Vagina (tissue), 2 donors: ENCODE measurements around the gene DHX35.

Experiments
- CTCF ChIP-seq, 3 experiments: fragments of 450-650 bp in 2 of 3; fragments of 200-600 bp in 1 of 3; sonication (generic) in 1 of 3; IDR thresholded peaks; one replicate each; pipeline ENCODE4 v1.5.1; 2017 to 2019; ENCODE audit warnings: antibody characterized with exemption in 3 of 3, mild to moderate bottlenecking in 2 of 3, moderate library complexity in 2 of 3
- POLR2A ChIP-seq, 2 donors: fragments of 450-650 bp; IDR thresholded peaks; one replicate each; pipeline ENCODE4 v1.6.1; 2017; ENCODE audit warnings: antibody characterized with exemption in 2 of 2, mild to moderate bottlenecking in 2 of 2, moderate library complexity in 2 of 2
- POLR2AphosphoS5 ChIP-seq, 2 donors: sonication (generic); formaldehyde crosslinking; IDR thresholded peaks; one replicate each; pipeline ENCODE4 v1.9.0; 2017; ENCODE audit warnings: antibody characterized with exemption in 2 of 2, mild to moderate bottlenecking in 2 of 2, low read depth in 1 of 2; ENCODE audit not compliant: insufficient read depth in 1 of 2

GRCh38 chr20:39072132-39072531, 110.0 kb downstream of the DHX35 start:
- no peak for TF ChIP-seq CTCF (IDR thresholded peaks at IDR 0.05)
- no peak for TF ChIP-seq POLR2A (IDR thresholded peaks at IDR 0.05)
- TF ChIP-seq POLR2AphosphoS5 (IDR thresholded peaks at IDR 0.05; ENCODE audit: insufficient read depth in 1 of 2, low read depth in 1 of 2), result no peak
